Endothelial cell of umbilical vein (primary cell): ENCODE measurements around the gene GRID1. TPM values are rescaled to one million over a fixed set of nuclear protein-coding genes. Genes with fewer than 3 reads are reported as not detected.

Source experiments
- BruUV-seq: library from RNA; stranded (reverse); fragments of 400-500 nt; replicated peaks from 2 replicates; lab custom pipeline; 2021; lab: Mats Ljungman, UMichigan
- CTCF ChIA-PET: fragments of 300-600, 350-600 bp; sonication (Branson Sonifier 250); formaldehyde crosslinking; loops from one replicate; lab custom pipeline; 2021; ENCODE audit warnings: antibody characterized with exemption, inconsistent platforms; lab: Charles Lee
- POLR2A ChIA-PET: fragments of 300-600, 350-600 bp; sonication (Branson Sonifier 250); formaldehyde crosslinking; loops from one replicate; lab custom pipeline; 2021; ENCODE audit warnings: antibody characterized with exemption, inconsistent platforms; lab: Charles Lee
- DNase-seq: peaks from one replicate; pipeline ENCODE4 v3.0.0-alpha.2; 2011; ENCODE audit warnings: low read depth, low spot score
- FAIRE-seq: peaks from 2 replicates; lab custom pipeline; 2011; peaks lifted over from hg19 to GRCh38; lab: Jason Lieb, UNC
- H2AFZ ChIP-seq: 2 replicates; pipeline ENCODE4 v1.6.0; 2012; ENCODE audit warnings: low read depth, low read length, control low read depth, inconsistent platforms
- H3K27ac ChIP-seq: 2 replicates; pipeline ENCODE4 v1.5.1; 2011; ENCODE audit warnings: low read depth, mild to moderate bottlenecking, control low read depth, low read length, moderate library complexity; ENCODE audit not compliant: insufficient read depth
- H3K27me3 ChIP-seq, 2 experiments: 2 replicates each; pipeline versions ENCODE4 v1.6.0 to v1.6.1; 2011; ENCODE audit warnings: low read length in 2 of 2, mixed read lengths in 1 of 2; ENCODE audit not compliant: control insufficient read depth in 2 of 2, insufficient read depth in 2 of 2
- H3K36me3 ChIP-seq, 2 experiments: 2 replicates in 1 of 2; 3 replicates in 1 of 2; pipeline ENCODE4 v1.5.1; 2011; ENCODE audit warnings: low read length in 2 of 2, mild to moderate bottlenecking in 1 of 2, moderate library complexity in 1 of 2; ENCODE audit not compliant: control insufficient read depth in 2 of 2, insufficient read depth in 2 of 2; ENCODE audit errors: extremely low read depth in 1 of 2
- H3K4me1 ChIP-seq: 3 replicates; pipeline ENCODE4 v1.5.1; 2011; ENCODE audit warnings: mild to moderate bottlenecking, low read length; ENCODE audit not compliant: control insufficient read depth, insufficient read depth; ENCODE audit errors: extremely low read depth
- H3K4me2 ChIP-seq: 2 replicates; pipeline ENCODE4 v1.6.1; 2011; ENCODE audit warnings: low read length, control low read depth, mixed read lengths; ENCODE audit not compliant: insufficient read depth
- H3K4me3 ChIP-seq, 3 experiments: fragments of 200-600 bp in 1 of 3; sonication (generic), shearing (Covaris generic) in 1 of 3; replicated peaks in 1 of 3; 2 replicates each; pipeline ENCODE4 v1.5.1; 2011 to 2016; ENCODE audit warnings: control low read depth in 3 of 3, low read length in 3 of 3, mild to moderate bottlenecking in 2 of 3, inconsistent platforms in 1 of 3, low read depth in 1 of 3, moderate library complexity in 1 of 3; ENCODE audit not compliant: insufficient read depth in 1 of 3
- H3K79me2 ChIP-seq: 2 replicates; pipeline ENCODE4 v1.6.0; 2012; ENCODE audit warnings: low read length, inconsistent platforms; ENCODE audit not compliant: control insufficient read depth, insufficient read depth
- H3K9ac ChIP-seq: replicated peaks from 2 replicates; pipeline ENCODE3; 2011; ENCODE audit warnings: low read length, control low read depth; ENCODE audit not compliant: insufficient read depth; ENCODE audit errors: extremely low read depth
- H3K9me1 ChIP-seq: replicated peaks from 3 replicates; pipeline ENCODE4 v1.6.0; 2011; ENCODE audit warnings: mild to moderate bottlenecking, low read length; ENCODE audit not compliant: control insufficient read depth, insufficient read depth; ENCODE audit errors: extremely low read depth
- H3K9me3 ChIP-seq: replicated peaks from 2 replicates; pipeline ENCODE4 v1.5.1; 2012; ENCODE audit warnings: low read length, inconsistent platforms; ENCODE audit not compliant: control insufficient read depth, insufficient read depth
- H4K20me1 ChIP-seq: replicated peaks from 2 replicates; pipeline ENCODE3; 2011; ENCODE audit warnings: mild to moderate bottlenecking, low read length; ENCODE audit not compliant: control insufficient read depth, insufficient read depth; ENCODE audit errors: extremely low read depth
- CTCF ChIP-seq, 2 donors: IDR thresholded peaks; 1 replicate in 1 of 2; 2 replicates in 1 of 2; pipeline ENCODE4 v1.5.1; 2011; ENCODE audit warnings: low read length in 2 of 2, mild to moderate bottlenecking in 2 of 2, moderate library complexity in 2 of 2, control low read depth in 1 of 2, inconsistent platforms in 1 of 2, low read depth in 1 of 2; ENCODE audit not compliant: insufficient read depth in 1 of 2; ENCODE audit errors: extremely low read depth in 1 of 2
- EZH2 ChIP-seq: IDR thresholded peaks from 2 replicates; pipeline ENCODE4 v1.6.1; 2012; ENCODE audit warnings: borderline replicate concordance, low read depth, mild to moderate bottlenecking, moderate library complexity, low read length, inconsistent platforms; ENCODE audit not compliant: severe bottlenecking
- FOS ChIP-seq: IDR thresholded peaks from 2 replicates; pipeline ENCODE4 v1.6.1; 2011; ENCODE audit warnings: mild to moderate bottlenecking, low read length, moderate library complexity, borderline replicate concordance; ENCODE audit not compliant: insufficient read depth
- GATA2 ChIP-seq: IDR thresholded peaks from 2 replicates; pipeline ENCODE4 v1.7.0; 2011; ENCODE audit warnings: low read depth, mild to moderate bottlenecking, moderate library complexity, mixed read lengths, low read length; ENCODE audit not compliant: insufficient read length, insufficient read depth
- JUN ChIP-seq: IDR thresholded peaks from 2 replicates; pipeline ENCODE4 v1.6.1; 2011; ENCODE audit warnings: borderline replicate concordance, low read depth; ENCODE audit not compliant: insufficient read length, insufficient read depth
- MYC ChIP-seq: IDR thresholded peaks from one replicate; pipeline ENCODE4 v1.6.1; 2011; ENCODE audit warnings: mild to moderate bottlenecking, low read depth, low read length
- POLR2A ChIP-seq: IDR thresholded peaks from 2 replicates; pipeline ENCODE4 v1.6.1; 2012; ENCODE audit warnings: low read depth, mild to moderate bottlenecking, control low read depth, low read length
- POLR2AphosphoS5 ChIP-seq: IDR thresholded peaks from 2 replicates; pipeline ENCODE4 v1.6.1; 2012; ENCODE audit warnings: low read depth, mild to moderate bottlenecking, control low read depth, low read length, moderate library complexity; ENCODE audit not compliant: insufficient read depth
- dilution Hi-C: fragments of 300-500 bp; cut with MboI; formaldehyde crosslinking; loops from one replicate; pipeline ENCODE4 v1.15.0; 2019; ENCODE audit warnings: low sequenced_read_pairs; ENCODE audit not compliant: extremely low pct_ligation_motif_present
- intact Hi-C: fragments of 100-400 bp; cut with micrococcal nuclease; formaldehyde crosslinking; loops from one replicate; pipeline ENCODE4 v1.10.0; 2022
- polyA plus RNA-seq, 4 experiments: library from polyadenylated mRNA; depleted of rRNA in 3 of 4; stranded (reverse) in 3 of 4; unstranded in 1 of 4; fragments of >200 nt; gene quantifications; 2 replicates each; pipeline versions ENCODE4 v1.2.1 to v1.2.3, GENCODE V29; 2011 to 2012; ENCODE audit warnings: missing spikeins in 1 of 4
- total RNA-seq: library from RNA; stranded (reverse); gene quantifications from 2 replicates; pipeline ENCODE4 v1.2.3, GENCODE V29; 2021
- TF ChIP-seq, protein P1 (sequence below): IDR thresholded peaks from 2 replicates; pipeline ENCODE4 v1.6.1; 2011; ENCODE audit not compliant: insufficient read depth, insufficient read length

The GRID1 gene
- total and polyA plus RNA-seq, 2 donors (not counting 3 experiments of a cell fraction or from before 2014, with no cell fraction given) = not detected

GRCh38 chr10:85613391-85613790 lies 753.2 kb downstream of the GRID1 start:
- Histone ChIP-seq H3K9me3 (no peaks in the 10 kb centered on the region), H3K9me1 (no peaks in the 10 kb centered on the region), H3K27me3 (no peaks in the 10 kb centered on the region), H3K27ac (no peak overlapping the region), H3K36me3 (no peaks in the 10 kb centered on the region), H2AFZ (no peak overlapping the region), H3K79me2 (no peaks in the 10 kb centered on the region), H3K4me1 (no peaks in the 10 kb centered on the region), H3K4me2 (no peak overlapping the region), H3K9ac (no peak overlapping the region), H4K20me1 (no peaks in the 10 kb centered on the region), H3K4me3 (no peak overlapping the region)
- dilution Hi-C loops (no loop called here), intact Hi-C loops (no loop called here)
- no peak for FAIRE-seq
- no TSS peak for BruUV-seq
- no peak for TF ChIP-seq FOS
- TF ChIP-seq, protein P1, sequence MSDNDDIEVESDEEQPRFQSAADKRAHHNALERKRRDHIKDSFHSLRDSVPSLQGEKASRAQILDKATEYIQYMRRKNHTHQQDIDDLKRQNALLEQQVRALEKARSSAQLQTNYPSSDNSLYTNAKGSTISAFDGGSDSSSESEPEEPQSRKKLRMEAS = no peak
- TF ChIP-seq POLR2A = no peak
- no peak for TF ChIP-seq EZH2
- TF ChIP-seq JUN = no peak
- TF ChIP-seq MYC = no peak
- no peak for TF ChIP-seq POLR2AphosphoS5
- no peak for TF ChIP-seq CTCF (IDR thresholded peaks at IDR 0.05; ENCODE audit: extremely low read depth in 1 of 2, insufficient read depth in 1 of 2, low read depth in 1 of 2, low read length in 2 of 2)
- TF ChIP-seq GATA2 = no peak
- DNase-seq = no peak
- ChIA-PET POLR2A (no interaction called here), CTCF (no interaction called here)
